Measurements from ENCODE around the gene WFS1.

The WFS1 gene

GRCh38 chr4:6259886-6260285 lies 9.8 kb upstream of the WFS1 start:
- no peak for DNase-seq (ENCODE audit: low read depth in 2 of 2)

- no peak for DNase-seq (ENCODE audit: low read depth in 2 of 2)
Measured at GRCh38 chr4:6262176-6262575, 7.5 kb upstream of the WFS1 start.

- DNase-seq (ENCODE audit: low read depth in 2 of 2), result no peak
Measured at GRCh38 chr4:6262847-6263487, 6.7 kb upstream of the WFS1 start.

- DNase-seq (ENCODE audit: low read depth in 2 of 2), result no peak
Measured at GRCh38 chr4:6263526-6264224, 6.0 kb upstream of the WFS1 start.

- DNase-seq (ENCODE audit: low read depth in 2 of 2), result no peak
Measured at GRCh38 chr4:6264225-6264540, 5.5 kb upstream of the WFS1 start.

- DNase-seq (ENCODE audit: low read depth in 2 of 2), result no peak
Measured at GRCh38 chr4:6265546-6265945, 4.1 kb upstream of the WFS1 start.

- DNase-seq (ENCODE audit: low read depth in 2 of 2), result no peak
Measured at GRCh38 chr4:6267573-6267972, 2.1 kb upstream of the WFS1 start.

GRCh38 chr4:6268650-6269615 lies 717 bp upstream of the WFS1 start:
- no peak for DNase-seq (ENCODE audit: low read depth in 2 of 2)

- DNase-seq (ENCODE audit: low read depth in 2 of 2), result no peak
Measured at GRCh38 chr4:6270636-6271121, 1.0 kb downstream of the WFS1 start.

GRCh38 chr4:6271206-6271605 lies 1.6 kb downstream of the WFS1 start:
- no peak for DNase-seq (ENCODE audit: low read depth in 2 of 2)

- DNase-seq (ENCODE audit: low read depth in 2 of 2), result no peak
Measured at GRCh38 chr4:6271701-6272465, 2.2 kb downstream of the WFS1 start.

GRCh38 chr4:6272863-6273660 lies 3.4 kb downstream of the WFS1 start:
- no peak for DNase-seq (ENCODE audit: low read depth in 2 of 2)

GRCh38 chr4:6273661-6273990 lies 4.0 kb downstream of the WFS1 start:
- no peak for DNase-seq (ENCODE audit: low read depth in 2 of 2)

- DNase-seq (ENCODE audit: low read depth in 2 of 2), result no peak
Measured at GRCh38 chr4:6275351-6275750, 5.7 kb downstream of the WFS1 start.

GRCh38 chr4:6275898-6276806 lies 6.5 kb downstream of the WFS1 start:
- DNase-seq (ENCODE audit: low read depth in 2 of 2), result no peak

- no peak for DNase-seq (ENCODE audit: low read depth in 2 of 2)
Measured at GRCh38 chr4:6277139-6277802, 7.6 kb downstream of the WFS1 start.

- no peak for DNase-seq (ENCODE audit: low read depth in 2 of 2)
Measured at GRCh38 chr4:6277935-6278800, 8.5 kb downstream of the WFS1 start.

- no peak for DNase-seq (ENCODE audit: low read depth in 2 of 2)
Measured at GRCh38 chr4:6278801-6279197, 9.1 kb downstream of the WFS1 start.

All from stimulated activated CD4-positive, alpha-beta T cell treated with anti-CD3 and anti-CD28 coated beads, Interleukin-12 subunit alpha, Interleukin-12 subunit beta, amount 100 ng/mL, for 24 hours (primary cell).